ENCODE data around the gene RPS19BP1. TPM values are rescaled to one million over a fixed set of nuclear protein-coding genes. Genes with fewer than 3 reads are reported as not detected.

The RPS19BP1 gene
- total RNA-seq, 1 donor from 2014 or later, result 58.7 TPM

GRCh38 chr22:39577366-39577765, 44.8 kb upstream of the RPS19BP1 start:
- H4K20me1 ChIP-seq (ENCODE audit: insufficient read depth, low read length), result no peaks in the 10 kb centered on the region
- H3K4me2 ChIP-seq (ENCODE audit: low read length), result no peak overlapping the region
- peaks cover 23% of the 10 kb centered on the region for H3K4me1 Mint-ChIP-seq (ENCODE audit: low read depth, unreplicated experiment)
- no peak overlapping the region for H3K4me3 Mint-ChIP-seq (ENCODE audit: unreplicated experiment)
- peaks cover 11% of the 10 kb centered on the region for H3K27me3 ChIP-seq (ENCODE audit: insufficient read depth, low read length)
- no peak overlapping the region for H3K27ac ChIP-seq (ENCODE audit: low read depth, low read length)
- no peak overlapping the region for H3K4me3 ChIP-seq (ENCODE audit: insufficient read depth, low read depth, low read length)
- H3K79me2 ChIP-seq (ENCODE audit: insufficient read depth, low read length), result no peaks in the 10 kb centered on the region
- no peaks in the 10 kb centered on the region for H3K36me3 Mint-ChIP-seq (ENCODE audit: low read depth, unreplicated experiment)
- no peaks in the 10 kb centered on the region for H3K36me3 ChIP-seq (ENCODE audit: insufficient read depth, low read length)
- H3K9me3 Mint-ChIP-seq (ENCODE audit: unreplicated experiment), result peaks cover 4% of the 10 kb centered on the region
- no peak overlapping the region for H2AFZ ChIP-seq (ENCODE audit: low read depth, low read length)
- no peak overlapping the region for H3K27ac Mint-ChIP-seq (ENCODE audit: unreplicated experiment)
- no peak for DNase-seq (ENCODE audit: low read depth)
- H3K9me3 ChIP-seq (ENCODE audit: insufficient read depth, low read depth, low read length), result no peaks in the 10 kb centered on the region
- no peak for FAIRE-seq
- peaks cover 24% of the 10 kb centered on the region for H3K27me3 Mint-ChIP-seq (ENCODE audit: low read depth, unreplicated experiment)
- TF ChIP-seq CTCF (IDR thresholded peaks at IDR 0.05; ENCODE audit: insufficient read depth, low read depth, low read length), result no peak
- no peak for TF ChIP-seq EZH2 (IDR thresholded peaks at IDR 0.05; ENCODE audit: insufficient read depth, low read length)
- H3K9ac ChIP-seq (ENCODE audit: low read length), result no peak overlapping the region
- peaks cover 17% of the 10 kb centered on the region for H3K4me1 ChIP-seq (ENCODE audit: insufficient read depth, low read length)

- no peak for DNase-seq (ENCODE audit: low read depth)
- H2AFZ ChIP-seq (ENCODE audit: low read depth, low read length), result no peak overlapping the region
- no peak for FAIRE-seq
- Mint-ChIP-seq H3K9me3 (ENCODE audit: unreplicated experiment) (peaks cover 1% of the 10 kb centered on the region), H3K36me3 (ENCODE audit: low read depth, unreplicated experiment) (no peaks in the 10 kb centered on the region), H3K27ac (ENCODE audit: unreplicated experiment) (no peak overlapping the region), H3K4me1 (ENCODE audit: low read depth, unreplicated experiment) (peaks cover 23% of the 10 kb centered on the region), H3K27me3 (ENCODE audit: low read depth, unreplicated experiment) (peaks cover 22% of the 10 kb centered on the region), H3K4me3 (ENCODE audit: unreplicated experiment) (no peak overlapping the region)
- TF ChIP-seq EZH2 (IDR thresholded peaks at IDR 0.05; ENCODE audit: insufficient read depth, low read length) (no peak), CTCF (IDR thresholded peaks at IDR 0.05; ENCODE audit: insufficient read depth, low read depth, low read length) (no peak)
- peaks cover 17% of the 10 kb centered on the region for H3K4me1 ChIP-seq (ENCODE audit: insufficient read depth, low read length)
- no peaks in the 10 kb centered on the region for H3K79me2 ChIP-seq (ENCODE audit: insufficient read depth, low read length)
- H3K27ac ChIP-seq (ENCODE audit: low read depth, low read length), result no peak overlapping the region
- H4K20me1 ChIP-seq (ENCODE audit: insufficient read depth, low read length), result no peaks in the 10 kb centered on the region
- no peaks in the 10 kb centered on the region for H3K36me3 ChIP-seq (ENCODE audit: insufficient read depth, low read length)
- H3K9ac ChIP-seq (ENCODE audit: low read length), result no peak overlapping the region
- no peak overlapping the region for H3K4me3 ChIP-seq (ENCODE audit: insufficient read depth, low read depth, low read length)
- H3K4me2 ChIP-seq (ENCODE audit: low read length), result no peak overlapping the region
- H3K27me3 ChIP-seq (ENCODE audit: insufficient read depth, low read length), result peaks cover 6% of the 10 kb centered on the region
- no peaks in the 10 kb centered on the region for H3K9me3 ChIP-seq (ENCODE audit: insufficient read depth, low read depth, low read length)
These were observed 43.5 kb upstream of the RPS19BP1 start for GRCh38 chr22:39576027-39576426.

- Histone ChIP-seq H3K9ac (ENCODE audit: low read length) (no peak overlapping the region), H3K4me1 (ENCODE audit: insufficient read depth, low read length) (peaks cover 17% of the 10 kb centered on the region), H3K4me3 (ENCODE audit: insufficient read depth, low read depth, low read length) (no peak overlapping the region), H3K36me3 (ENCODE audit: insufficient read depth, low read length) (no peaks in the 10 kb centered on the region), H3K27me3 (ENCODE audit: insufficient read depth, low read length) (peaks cover 6% of the 10 kb centered on the region), H4K20me1 (ENCODE audit: insufficient read depth, low read length) (no peaks in the 10 kb centered on the region), H3K27ac (ENCODE audit: low read depth, low read length) (no peak overlapping the region), H3K79me2 (ENCODE audit: insufficient read depth, low read length) (no peaks in the 10 kb centered on the region), H3K9me3 (ENCODE audit: insufficient read depth, low read depth, low read length) (no peaks in the 10 kb centered on the region), H2AFZ (ENCODE audit: low read depth, low read length) (no peak overlapping the region), H3K4me2 (ENCODE audit: low read length) (no peak overlapping the region)
- no peak for FAIRE-seq
- TF ChIP-seq CTCF (IDR thresholded peaks at IDR 0.05; ENCODE audit: insufficient read depth, low read depth, low read length) (no peak), EZH2 (IDR thresholded peaks at IDR 0.05; ENCODE audit: insufficient read depth, low read length) (no peak)
- Mint-ChIP-seq H3K27ac (ENCODE audit: unreplicated experiment) (no peak overlapping the region), H3K36me3 (ENCODE audit: low read depth, unreplicated experiment) (no peaks in the 10 kb centered on the region), H3K27me3 (ENCODE audit: low read depth, unreplicated experiment) (peaks cover 22% of the 10 kb centered on the region), H3K9me3 (ENCODE audit: unreplicated experiment) (peaks cover 1% of the 10 kb centered on the region), H3K4me1 (ENCODE audit: low read depth, unreplicated experiment) (peaks cover 23% of the 10 kb centered on the region), H3K4me3 (ENCODE audit: unreplicated experiment) (no peak overlapping the region)
- DNase-seq (ENCODE audit: low read depth), result no peak
These were observed 42.9 kb upstream of the RPS19BP1 start for GRCh38 chr22:39575552-39575825.

All from astrocyte (in vitro differentiated cells and primary cell).